ENCODE data around the gene GZMB.
"Not testable (repeated sequence)": the region's sequence is repeated elsewhere in the genome, so short reads cannot be mapped to it uniquely, and the experiment has no call there.

DNA sequence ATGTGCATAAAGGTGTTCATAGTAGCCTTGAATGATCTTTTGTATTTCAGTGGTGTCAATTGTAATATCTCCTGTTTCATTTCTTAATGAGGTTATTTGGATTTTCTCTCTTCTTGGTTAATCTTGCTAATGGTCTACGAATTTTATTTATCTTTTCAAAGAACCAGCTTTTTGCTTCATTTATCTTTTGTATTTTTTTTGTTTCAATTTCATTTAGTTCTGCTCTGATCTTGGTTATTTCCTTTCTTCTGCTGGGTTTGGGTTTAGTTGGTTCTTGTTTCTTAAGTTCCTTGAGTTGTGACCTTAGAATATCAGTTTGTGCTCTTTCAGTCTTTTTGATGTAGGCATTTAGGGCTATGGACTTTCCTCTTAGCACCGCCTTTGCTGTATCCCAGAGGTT, 43.0 kb downstream of the GZMB start:
- TF ChIP-seq CTCF (IDR thresholded peaks at IDR 0.05; ENCODE audit: poor library complexity); EZH2 (IDR thresholded peaks at IDR 0.05; ENCODE audit: borderline replicate concordance); EZH2phosphoT487 (IDR thresholded peaks at IDR 0.05; ENCODE audit: low read depth, severe bottlenecking, unreplicated experiment): not testable (repeated sequence)

All from hepatocyte (in vitro differentiated cells).